ENCODE data around the gene BBLN. TPM values are rescaled to one million over a fixed set of nuclear protein-coding genes. Genes with fewer than 3 reads are reported as not detected.

The BBLN gene
- total RNA-seq, 1 experiment from 2014 or later, result 146 TPM

DNA sequence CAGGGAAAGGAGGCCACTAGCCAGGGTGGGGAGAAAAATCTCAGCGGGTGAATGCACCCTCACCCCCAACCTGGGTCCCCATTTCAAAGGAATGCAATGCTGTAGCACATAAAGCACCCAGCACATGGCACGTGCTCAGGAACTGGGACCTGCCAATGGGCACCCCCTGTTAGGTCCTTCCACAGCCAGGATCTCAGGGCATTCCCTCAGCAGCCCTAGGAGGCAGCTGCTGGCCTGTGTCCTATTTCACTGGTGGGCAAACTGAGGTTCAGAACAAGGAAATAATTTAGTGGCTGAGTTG, 51.9 kb downstream of the BBLN start:
- no peak for DNase-seq (ENCODE audit: low spot score)

Other genes starting within 250 kb of the BBLN start
- 32.7 and 38.3 TPM in 2 replicates for gene ST6GALNAC4, start 243.2 kb upstream of the BBLN start, total RNA-seq (2014; rRNA removed; shearing (Covaris generic))
- gene PIP5KL1, start 229.5 kb upstream of the BBLN start, total RNA-seq (2014; rRNA removed; shearing (Covaris generic)), result 1.6 and 3.4 TPM in 2 replicates
- 49.7 and 50.5 TPM in 2 replicates for gene DPM2, start 222.4 kb upstream of the BBLN start, total RNA-seq (2014; rRNA removed; shearing (Covaris generic))
- gene EEIG1, start 179.3 kb upstream of the BBLN start, total RNA-seq (2014; rRNA removed; shearing (Covaris generic)), result 21.4 and 23.6 TPM in 2 replicates
- gene NAIF1, start 92.9 kb upstream of the BBLN start, total RNA-seq (2014; rRNA removed; shearing (Covaris generic)), result 14.1 and 15.7 TPM in 2 replicates
- gene SLC25A25, start 92.0 kb upstream of the BBLN start, total RNA-seq (2014; rRNA removed; shearing (Covaris generic)), result 27.8 and 32.7 TPM in 2 replicates
- gene PTGES2, start 32.5 kb upstream of the BBLN start, total RNA-seq (2014; rRNA removed; shearing (Covaris generic)), result 84.2 and 87.7 TPM in 2 replicates
- gene LCN2, start 10.8 kb upstream of the BBLN start, total RNA-seq (2014; rRNA removed; shearing (Covaris generic)), result 0.14 and 1.1 TPM in 2 replicates
- 60.6 and 70.1 TPM in 2 replicates for gene CIZ1, start 31.3 kb downstream of the BBLN start, total RNA-seq (2014; rRNA removed; shearing (Covaris generic))
- 16.7 and 20.6 TPM in 2 replicates for gene DNM1, start 43.1 kb downstream of the BBLN start, total RNA-seq (2014; rRNA removed; shearing (Covaris generic))
- 118 and 155 TPM in 2 replicates for gene GOLGA2, start 115.7 kb downstream of the BBLN start, total RNA-seq (2014; rRNA removed; shearing (Covaris generic))
- 110 and 118 TPM in 2 replicates for gene SWI5, start 116.0 kb downstream of the BBLN start, total RNA-seq (2014; rRNA removed; shearing (Covaris generic))
- 28.8 and 30.5 TPM in 2 replicates for gene TRUB2, start 162.2 kb downstream of the BBLN start, total RNA-seq (2014; rRNA removed; shearing (Covaris generic))
- 68.4 and 70.0 TPM in 2 replicates for gene COQ4, start 162.6 kb downstream of the BBLN start, total RNA-seq (2014; rRNA removed; shearing (Covaris generic))
- 50.1 and 51.6 TPM in 2 replicates for gene SLC27A4, start 180.3 kb downstream of the BBLN start, total RNA-seq (2014; rRNA removed; shearing (Covaris generic))
- 105 and 125 TPM in 2 replicates for gene URM1, start 211.1 kb downstream of the BBLN start, total RNA-seq (2014; rRNA removed; shearing (Covaris generic))